ENCODE measurements around the gene PRRT4.

GRCh38 chr7:128410451-128410753 lies 48.9 kb upstream of the PRRT4 start:
- TF ChIP-seq REST (IDR thresholded peaks at IDR 0.05; ENCODE audit: unreplicated experiment): no peak
- no peak for TF ChIP-seq CTCF (conservative IDR thresholded peaks at IDR 0.05; ENCODE audit: low read depth in 2 of 2)
- TF ChIP-seq EZH2phosphoT487 (IDR thresholded peaks at IDR 0.05; ENCODE audit: unreplicated experiment): no peak
